IMR-90 (cell line): ENCODE measurements around the gene ZNF514. TPM values are rescaled to one million over a fixed set of nuclear protein-coding genes. Genes with fewer than 3 reads are reported as not detected.

Experiments used
- ATAC-seq: fragments of 200-7000 bp; cut with Tn5 transposase; 2 replicates; pipeline ENCODE4 v1.9.1; 2020; ENCODE audit warnings: low read depth, mild to moderate bottlenecking, moderate library complexity
- BruUV-seq: library from RNA; stranded (reverse); fragments of 400-500 nt; replicated peaks from 2 replicates; lab custom pipeline; 2021; lab: Mats Ljungman, UMichigan
- CTCF ChIA-PET: fragments of 300-600 bp; formaldehyde crosslinking; extraction: SDS; loops from one replicate; lab custom pipeline; 2021; ENCODE audit warnings: antibody characterized with exemption; lab: Yijun Ruan, JAX
- POLR2A ChIA-PET: fragments of 300-600 bp; sonication (Branson Sonifier 250); formaldehyde crosslinking; loops from one replicate; lab custom pipeline; 2022; ENCODE audit warnings: antibody characterized with exemption; ENCODE audit not compliant: unreplicated experiment; lab: Charles Lee
- DNase-seq: peaks from one replicate; pipeline ENCODE4 v3.0.0; 2013
- H2AFZ ChIP-seq: replicated peaks from 2 replicates; pipeline ENCODE3; 2013; ENCODE audit warnings: low read length, mild to moderate bottlenecking; ENCODE audit not compliant: poor library complexity
- H2AK5ac ChIP-seq: 2 replicates; pipeline ENCODE4 v1.6.1; 2013; ENCODE audit warnings: low read depth, low read length, inconsistent platforms
- H2AK9ac ChIP-seq: replicated peaks from 2 replicates; pipeline ENCODE3; 2013; ENCODE audit warnings: mild to moderate bottlenecking, low read depth, low read length, moderate library complexity; ENCODE audit not compliant: poor library complexity
- H2BK120ac ChIP-seq: 2 replicates; pipeline ENCODE4 v1.6.1; 2013; ENCODE audit warnings: low read depth, low read length, inconsistent platforms
- H2BK15ac ChIP-seq: 3 replicates; pipeline ENCODE4 v1.6.1; 2013; ENCODE audit warnings: low read depth, low read length, inconsistent platforms
- H2BK20ac ChIP-seq: 2 replicates; pipeline ENCODE4 v1.6.1; 2013; ENCODE audit warnings: low read depth, mild to moderate bottlenecking, inconsistent platforms, low read length, moderate library complexity
- H2BK5ac ChIP-seq: 2 replicates; pipeline ENCODE4 v1.6.1; 2013; ENCODE audit warnings: mild to moderate bottlenecking, low read depth, low read length, inconsistent platforms; ENCODE audit not compliant: poor library complexity, severe bottlenecking
- H3K14ac ChIP-seq: replicated peaks from 2 replicates; pipeline ENCODE4 v1.6.1; 2013; ENCODE audit warnings: low read depth, low read length, inconsistent platforms
- H3K18ac ChIP-seq: 2 replicates; pipeline ENCODE4 v1.6.1; 2013; ENCODE audit warnings: low read depth, low read length, control low read depth
- H3K23ac ChIP-seq: 2 replicates; pipeline ENCODE4 v1.6.1; 2013; ENCODE audit warnings: low read depth, low read length, inconsistent platforms
- H3K27ac ChIP-seq: 2 replicates; pipeline ENCODE4 v1.5.1; 2013; ENCODE audit warnings: mild to moderate bottlenecking, control low read depth, low read length; ENCODE audit not compliant: insufficient read depth
- H3K27me3 ChIP-seq: 2 replicates; pipeline ENCODE4 v1.6.1; 2013; ENCODE audit warnings: low read length; ENCODE audit not compliant: control insufficient read depth, insufficient read depth
- H3K36me3 ChIP-seq: 2 replicates; pipeline ENCODE4 v1.6.1; 2013; ENCODE audit warnings: low read length, mixed read lengths; ENCODE audit not compliant: control insufficient read depth, insufficient read depth
- H3K4ac ChIP-seq: 2 replicates; pipeline ENCODE4 v1.6.1; 2013; ENCODE audit warnings: low read depth, low read length, inconsistent platforms
- H3K4me1 ChIP-seq: 2 replicates; pipeline ENCODE4 v1.6.1; 2013; ENCODE audit warnings: low read length, mixed read lengths; ENCODE audit not compliant: control insufficient read depth, insufficient read depth
- H3K4me2 ChIP-seq: 2 replicates; pipeline ENCODE4 v1.6.1; 2013; ENCODE audit warnings: low read depth, mild to moderate bottlenecking, control low read depth, low read length, moderate library complexity
- H3K4me3 ChIP-seq: 2 replicates; pipeline ENCODE4 v1.5.1; 2013; ENCODE audit warnings: low read depth, mild to moderate bottlenecking, control low read depth, low read length, moderate library complexity; ENCODE audit not compliant: insufficient read depth
- H3K56ac ChIP-seq: 2 replicates; pipeline ENCODE4 v1.6.1; 2013; ENCODE audit warnings: low read length, inconsistent platforms; ENCODE audit not compliant: insufficient read depth; ENCODE audit errors: extremely low read depth
- H3K79me1 ChIP-seq, 2 experiments: 2 replicates each; pipeline ENCODE4 v1.6.1; 2013; ENCODE audit warnings: low read length in 2 of 2, inconsistent platforms in 1 of 2, low read depth in 1 of 2
- H3K9ac ChIP-seq: 2 replicates; pipeline ENCODE4 v1.6.1; 2013; ENCODE audit warnings: low read depth, low read length, control low read depth
- H3K9me1 ChIP-seq: 2 replicates; pipeline ENCODE4 v1.6.1; 2013; ENCODE audit warnings: low read length, inconsistent platforms; ENCODE audit not compliant: insufficient read depth
- H3K9me3 ChIP-seq: 2 replicates; pipeline ENCODE4 v1.6.1; 2013; ENCODE audit warnings: low read length; ENCODE audit not compliant: control insufficient read depth, insufficient read depth
- H4K20me1 ChIP-seq: 2 replicates; pipeline ENCODE4 v1.6.1; 2013; ENCODE audit warnings: low read length, inconsistent platforms; ENCODE audit not compliant: insufficient read depth
- H4K5ac ChIP-seq: 2 replicates; pipeline ENCODE4 v1.6.1; 2013; ENCODE audit warnings: mild to moderate bottlenecking, low read depth, low read length, control low read depth
- H4K8ac ChIP-seq, 2 experiments: 2 replicates each; pipeline ENCODE4 v1.6.1; 2013; ENCODE audit warnings: low read depth in 2 of 2, low read length in 2 of 2, control low read depth in 1 of 2, inconsistent platforms in 1 of 2
- H4K91ac ChIP-seq: 2 replicates; pipeline ENCODE4 v1.6.1; 2013; ENCODE audit warnings: low read depth, low read length, inconsistent platforms; ENCODE audit not compliant: insufficient read depth
- RAD21 ChIP-seq: IDR thresholded peaks from 2 replicates; pipeline ENCODE4 v1.6.1; 2012; ENCODE audit warnings: low read length, improper control_type of control experiment
- RCOR1 ChIP-seq: IDR thresholded peaks from 2 replicates; pipeline ENCODE4 v1.6.1; 2012; ENCODE audit warnings: mild to moderate bottlenecking, low read length, improper control_type of control experiment; ENCODE audit not compliant: insufficient replicate concordance
- RFX5 ChIP-seq: IDR thresholded peaks from 2 replicates; pipeline ENCODE4 v1.8.0; 2012; ENCODE audit warnings: low read depth, mild to moderate bottlenecking, low read length, moderate library complexity
- SMC3 ChIP-seq: fragments of 150-350 bp; IDR thresholded peaks from 2 replicates; pipeline ENCODE4 v1.6.1; 2016; ENCODE audit warnings: low read depth, mild to moderate bottlenecking, antibody characterized with exemption, low read length, moderate library complexity
- WGBS, 2 experiments: methylation state at CpG; one replicate each; pipeline versions ENCODE4 v1.1.5 to v1.1.7; 2013; ENCODE audit warnings: missing lambda C conversion rate in 2 of 2; ENCODE audit not compliant: insufficient read length in 1 of 2; ENCODE audit errors: extremely low coverage in 2 of 2; 5-methylcytosine and 5-hydroxymethylcytosine counted together
- dilution Hi-C: fragments of 300-500 bp; cut with HindIII; formaldehyde crosslinking; loops from one replicate; pipeline ENCODE4 v1.14.3; 2018; ENCODE audit warnings: low sequenced_read_pairs; ENCODE audit not compliant: unreplicated experiment
- in situ Hi-C: fragments of 300-500 bp; cut with MboI; formaldehyde crosslinking; loops from 3 replicates; pipeline ENCODE4 v1.14.3; 2019; ENCODE audit warnings: low sequenced_read_pairs, inconsistent platforms, mixed read lengths
- intact Hi-C: fragments of 100-400 bp; cut with micrococcal nuclease; formaldehyde crosslinking; loops from 2 replicates; pipeline ENCODE4 v1.10.0; 2022
- polyA plus RNA-seq, 3 experiments: library from polyadenylated mRNA; depleted of rRNA; stranded (reverse); fragments of >200 nt; gene quantifications; 2 replicates each; pipeline ENCODE4 v1.2.3, GENCODE V29; 2012; ENCODE audit warnings: low replicate concordance in 1 of 3
- total RNA-seq: library from RNA; depleted of rRNA; stranded (reverse); fragments of >200 nt; gene quantifications from 2 replicates; pipeline ENCODE4 v1.2.3, GENCODE V29; 2012

The ZNF514 gene
- total and polyA plus RNA-seq, 2 of the 4 experiments (the other 2 are of a cell fraction) = 5.3 to 6.5 TPM

GRCh38 chr2:95185197-95185596 lies 25.5 kb upstream of the ZNF514 start:
- CTCF ChIA-PET = no interaction called here
- dilution Hi-C loops = no loop called here

More at GRCh38 chr2:95185197-95185596, 25.5 kb upstream of the ZNF514 start:
- intact Hi-C loops (no loop called here), in situ Hi-C loops (no loop called here)
- Histone ChIP-seq H3K4me2 (no peak overlapping the region), H3K27ac (no peak overlapping the region), H2BK5ac (no peak overlapping the region), H3K4me1 (no peaks in the 10 kb centered on the region), H2BK15ac (no peak overlapping the region), H3K23ac (no peak overlapping the region), H2BK20ac (no peak overlapping the region), H4K20me1 (no peaks in the 10 kb centered on the region), H4K8ac (no peak overlapping the region), H2AK5ac (no peak overlapping the region), H3K9me3 (peaks cover 17% of the 10 kb centered on the region), H2BK120ac (no peak overlapping the region), H3K56ac (no peak overlapping the region), H3K36me3 (peaks cover 21% of the 10 kb centered on the region), H3K9ac (no peak overlapping the region), H3K79me1 (no peaks in the 10 kb centered on the region), H3K4ac (no peak overlapping the region), H3K9me1 (no peaks in the 10 kb centered on the region), H4K5ac (no peak overlapping the region), H2AFZ (no peak overlapping the region), H3K14ac (no peak overlapping the region), H3K27me3 (peaks cover 1% of the 10 kb centered on the region; the same call in 1 of the 2 replicates), H4K91ac (no peak overlapping the region), H2AK9ac (no peak overlapping the region), H3K18ac (no peak overlapping the region), H3K4me3 (no peak overlapping the region)
- no peak for ATAC-seq
- POLR2A ChIA-PET = no interaction called here
- BruUV-seq = no TSS peak
- WGBS, 2 experiments = 80% methylated on average over 1 of the region's 3 CpGs; no CpG with 5 or more reads in 1 of the 2 experiments
- DNase-seq = no peak
- no peak for TF ChIP-seq RCOR1
- no peak for TF ChIP-seq RFX5
- no peak for TF ChIP-seq RAD21
- TF ChIP-seq SMC3 = no peak
